ENCODE measurements around the gene KLHL40.

KLHL40 gene

GRCh38 chr3:42723219-42723618 lies 37.9 kb downstream of the KLHL40 start:
- Mint-ChIP-seq H3K4me1 (no peaks in the 10 kb centered on the region), H3K27ac (no peak overlapping the region), H3K36me3 (ENCODE audit: low read depth) (no peaks in the 10 kb centered on the region), H3K27me3 (ENCODE audit: low read depth, poor library complexity) (peaks cover 27% of the 10 kb centered on the region), H3K9me3 (no peaks in the 10 kb centered on the region), H3K4me3 (no peak overlapping the region)
- TF ChIP-seq, protein P1, sequence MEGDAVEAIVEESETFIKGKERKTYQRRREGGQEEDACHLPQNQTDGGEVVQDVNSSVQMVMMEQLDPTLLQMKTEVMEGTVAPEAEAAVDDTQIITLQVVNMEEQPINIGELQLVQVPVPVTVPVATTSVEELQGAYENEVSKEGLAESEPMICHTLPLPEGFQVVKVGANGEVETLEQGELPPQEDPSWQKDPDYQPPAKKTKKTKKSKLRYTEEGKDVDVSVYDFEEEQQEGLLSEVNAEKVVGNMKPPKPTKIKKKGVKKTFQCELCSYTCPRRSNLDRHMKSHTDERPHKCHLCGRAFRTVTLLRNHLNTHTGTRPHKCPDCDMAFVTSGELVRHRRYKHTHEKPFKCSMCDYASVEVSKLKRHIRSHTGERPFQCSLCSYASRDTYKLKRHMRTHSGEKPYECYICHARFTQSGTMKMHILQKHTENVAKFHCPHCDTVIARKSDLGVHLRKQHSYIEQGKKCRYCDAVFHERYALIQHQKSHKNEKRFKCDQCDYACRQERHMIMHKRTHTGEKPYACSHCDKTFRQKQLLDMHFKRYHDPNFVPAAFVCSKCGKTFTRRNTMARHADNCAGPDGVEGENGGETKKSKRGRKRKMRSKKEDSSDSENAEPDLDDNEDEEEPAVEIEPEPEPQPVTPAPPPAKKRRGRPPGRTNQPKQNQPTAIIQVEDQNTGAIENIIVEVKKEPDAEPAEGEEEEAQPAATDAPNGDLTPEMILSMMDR (IDR thresholded peaks at IDR 0.05): no peak
- DNase-seq: no peak

GRCh38 chr3:42725454-42725853 lies 40.1 kb downstream of the KLHL40 start:
- TF ChIP-seq, protein P1 (IDR thresholded peaks at IDR 0.05): no peak
- Mint-ChIP-seq H3K4me3 (no peak overlapping the region), H3K27me3 (ENCODE audit: low read depth, poor library complexity) (peaks cover 30% of the 10 kb centered on the region), H3K27ac (no peak overlapping the region), H3K36me3 (ENCODE audit: low read depth) (no peaks in the 10 kb centered on the region), H3K9me3 (no peaks in the 10 kb centered on the region), H3K4me1 (no peaks in the 10 kb centered on the region)
- no peak for DNase-seq

DNA sequence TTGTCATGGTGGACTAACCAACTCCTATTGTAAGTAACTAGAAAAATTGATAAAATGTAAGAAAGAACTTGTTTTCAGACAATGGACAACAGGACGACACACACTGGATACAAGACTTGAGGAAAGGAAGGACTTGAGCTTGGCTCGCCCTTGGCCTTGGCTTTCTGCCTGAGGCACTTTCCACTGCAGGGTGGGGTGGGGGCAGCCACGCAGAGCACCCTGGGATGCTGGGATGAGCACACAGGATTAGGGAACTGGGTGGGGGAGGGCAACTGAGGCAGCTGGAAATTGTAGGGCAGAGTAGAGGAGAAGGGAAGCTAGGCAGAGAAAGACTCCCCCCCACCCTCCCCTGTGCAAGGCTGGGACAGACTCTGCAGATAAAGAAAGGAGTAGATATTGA lies 42.7 kb downstream of the KLHL40 start:
- Mint-ChIP-seq H3K27ac (no peak overlapping the region), H3K36me3 (ENCODE audit: low read depth) (no peaks in the 10 kb centered on the region), H3K4me1 (peaks cover 4% of the 10 kb centered on the region), H3K9me3 (no peaks in the 10 kb centered on the region), H3K27me3 (ENCODE audit: low read depth, poor library complexity) (peaks cover 33% of the 10 kb centered on the region), H3K4me3 (no peak overlapping the region)
- TF ChIP-seq, protein P1 (IDR thresholded peaks at IDR 0.05): no peak
- no peak for DNase-seq

- TF ChIP-seq, protein P1 (IDR thresholded peaks at IDR 0.05): no peak
- H3K36me3 Mint-ChIP-seq (ENCODE audit: low read depth): no peaks in the 10 kb centered on the region
- no peaks in the 10 kb centered on the region for H3K9me3 Mint-ChIP-seq
- H3K27me3 Mint-ChIP-seq (ENCODE audit: low read depth, poor library complexity): peaks cover 33% of the 10 kb centered on the region
- no peak overlapping the region for H3K27ac Mint-ChIP-seq
- peaks cover 4% of the 10 kb centered on the region for H3K4me1 Mint-ChIP-seq
- no peak overlapping the region for H3K4me3 Mint-ChIP-seq
- no peak for DNase-seq
Measured at GRCh38 chr3:42728668-42729364, 43.5 kb downstream of the KLHL40 start.

DNA sequence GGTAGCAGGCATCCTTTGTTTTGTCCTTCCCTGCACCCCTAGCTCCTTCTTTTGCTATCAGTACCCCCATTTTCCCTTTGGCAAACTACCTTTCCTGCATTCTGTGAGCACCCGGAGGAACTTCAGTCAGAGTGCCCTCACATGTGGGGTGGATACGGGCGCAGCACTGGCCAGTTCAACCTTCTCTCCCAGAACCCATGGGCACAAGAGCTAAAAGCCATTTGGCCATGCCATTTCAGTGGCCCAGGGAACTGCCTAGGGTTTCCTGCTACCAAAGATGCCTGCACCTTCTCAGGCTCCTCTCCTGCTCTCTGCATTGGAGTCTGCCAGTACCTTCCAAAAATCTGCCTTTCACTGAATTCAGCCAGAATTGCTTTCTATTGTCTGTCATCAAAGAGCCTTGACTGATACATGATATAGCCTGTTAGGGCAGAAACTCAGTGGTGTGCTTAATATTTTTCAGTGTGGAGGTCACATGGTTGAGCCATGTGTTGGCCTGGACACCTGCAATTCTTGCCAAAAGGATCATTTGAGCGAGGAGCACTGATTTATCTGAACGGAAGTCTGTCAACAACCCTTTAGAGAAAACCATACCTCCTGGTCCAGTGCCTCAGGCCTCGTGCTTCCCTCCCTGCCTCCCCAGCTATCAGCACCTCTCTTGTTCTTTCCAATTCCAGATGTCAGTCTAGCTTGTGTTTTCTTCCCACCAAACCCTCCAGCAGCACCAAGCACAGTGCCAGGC lies 44.2 kb downstream of the KLHL40 start:
- TF ChIP-seq, protein P1 (IDR thresholded peaks at IDR 0.05): no peak
- Mint-ChIP-seq H3K27ac (no peak overlapping the region), H3K4me3 (no peak overlapping the region), H3K36me3 (ENCODE audit: low read depth) (no peaks in the 10 kb centered on the region), H3K4me1 (peaks cover 4% of the 10 kb centered on the region), H3K9me3 (no peaks in the 10 kb centered on the region), H3K27me3 (ENCODE audit: low read depth, poor library complexity) (peaks cover 32% of the 10 kb centered on the region)
- DNase-seq: no peak

Data from nephron progenitor cell (in vitro differentiated cells).